ENCODE measurements around the gene GDAP2. TPM values are rescaled to one million over a fixed set of nuclear protein-coding genes. Genes with fewer than 3 reads are reported as not detected.

GDAP2 gene
- total RNA-seq, 1 experiment from 2014 or later: 24.4 TPM

DNA sequence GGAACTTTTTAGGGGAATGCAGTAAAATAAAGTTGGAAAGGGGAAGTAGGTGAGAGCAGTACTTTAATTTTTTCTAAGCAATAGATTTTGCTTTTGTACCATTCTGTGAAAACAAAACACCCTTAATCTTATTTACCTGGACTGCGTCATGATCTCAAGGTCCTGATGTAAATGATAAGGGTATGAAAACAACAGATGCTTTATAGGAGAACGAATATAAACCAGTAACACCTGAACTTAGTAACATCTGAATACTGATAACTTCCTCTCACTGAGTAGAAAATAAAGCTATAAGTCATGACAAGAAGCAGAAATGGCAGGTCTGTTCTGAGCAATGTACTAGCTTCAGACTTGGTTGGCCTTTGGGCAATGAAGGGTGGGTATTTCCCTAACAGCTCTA is 77.7 kb downstream of the GDAP2 start:
- TF ChIP-seq, protein P1, sequence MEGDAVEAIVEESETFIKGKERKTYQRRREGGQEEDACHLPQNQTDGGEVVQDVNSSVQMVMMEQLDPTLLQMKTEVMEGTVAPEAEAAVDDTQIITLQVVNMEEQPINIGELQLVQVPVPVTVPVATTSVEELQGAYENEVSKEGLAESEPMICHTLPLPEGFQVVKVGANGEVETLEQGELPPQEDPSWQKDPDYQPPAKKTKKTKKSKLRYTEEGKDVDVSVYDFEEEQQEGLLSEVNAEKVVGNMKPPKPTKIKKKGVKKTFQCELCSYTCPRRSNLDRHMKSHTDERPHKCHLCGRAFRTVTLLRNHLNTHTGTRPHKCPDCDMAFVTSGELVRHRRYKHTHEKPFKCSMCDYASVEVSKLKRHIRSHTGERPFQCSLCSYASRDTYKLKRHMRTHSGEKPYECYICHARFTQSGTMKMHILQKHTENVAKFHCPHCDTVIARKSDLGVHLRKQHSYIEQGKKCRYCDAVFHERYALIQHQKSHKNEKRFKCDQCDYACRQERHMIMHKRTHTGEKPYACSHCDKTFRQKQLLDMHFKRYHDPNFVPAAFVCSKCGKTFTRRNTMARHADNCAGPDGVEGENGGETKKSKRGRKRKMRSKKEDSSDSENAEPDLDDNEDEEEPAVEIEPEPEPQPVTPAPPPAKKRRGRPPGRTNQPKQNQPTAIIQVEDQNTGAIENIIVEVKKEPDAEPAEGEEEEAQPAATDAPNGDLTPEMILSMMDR (conservative IDR thresholded peaks at IDR 0.05): no peak
- Histone ChIP-seq H2AK5ac (ENCODE audit: insufficient read length, low read length) (no peak overlapping the region), H2BK5ac (ENCODE audit: insufficient read length, low read length) (no peak overlapping the region), H3K4ac (ENCODE audit: low read depth, low read length) (no peak overlapping the region), H3K4me2 (ENCODE audit: insufficient read depth, insufficient read length, low read length) (no peak overlapping the region), H3K18ac (ENCODE audit: insufficient read length, low read depth, low read length) (no peak overlapping the region), H4K5ac (ENCODE audit: insufficient read length, low read depth, low read length) (no peak overlapping the region), H4K20me1 (ENCODE audit: control insufficient read depth, insufficient read depth, insufficient read length) (no peaks in the 10 kb centered on the region), H4K8ac (replicated peaks; ENCODE audit: insufficient read length, low read depth, low read length) (no peak overlapping the region), H3K79me2 (ENCODE audit: insufficient read depth, low read length) (no peaks in the 10 kb centered on the region), H2BK120ac (ENCODE audit: low read depth, low read length, poor library complexity, severe bottlenecking) (no peak overlapping the region), H2BK20ac (ENCODE audit: low read depth, low read length, poor library complexity, severe bottlenecking) (no peak overlapping the region), H3K14ac (ENCODE audit: insufficient read depth, low read length) (no peak overlapping the region), H2BK12ac (ENCODE audit: insufficient read length, low read depth, low read length) (no peak overlapping the region), H3K27me3 (ENCODE audit: insufficient read depth, low read length) (no peaks in the 10 kb centered on the region), H3K56ac (ENCODE audit: insufficient read length, low read depth, low read length) (no peak overlapping the region), H3K79me1 (ENCODE audit: insufficient read depth, low read depth, low read length, poor library complexity, severe bottlenecking) (no peaks in the 10 kb centered on the region), H3K4me1 (ENCODE audit: insufficient read depth, low read length) (0 out of 2 replicates have a peak, but pooled peaks cover 2% of the 10 kb centered on the region), H2AFZ (ENCODE audit: low read length) (no peak overlapping the region), H3K27ac (ENCODE audit: insufficient read length, low read depth, low read length) (no peak overlapping the region), H3T11ph (ENCODE audit: low read length) (no peak overlapping the region), H3K23ac (ENCODE audit: insufficient read length, low read depth, low read length) (no peak overlapping the region), H3K9me3 (ENCODE audit: control insufficient read depth, low read depth, low read length) (no peaks in the 10 kb centered on the region), H4K91ac (ENCODE audit: insufficient read length, low read depth, low read length) (no peak overlapping the region), H3K9ac (ENCODE audit: extremely low read depth, insufficient read length, low read length) (no peak overlapping the region), H3K23me2 (ENCODE audit: insufficient read length, low read depth, low read length, poor library complexity, severe bottlenecking) (no peaks in the 10 kb centered on the region), H2BK15ac (ENCODE audit: low read depth, low read length) (no peak overlapping the region)
- Mint-ChIP-seq H3K27me3 (ENCODE audit: low read depth) (no peaks in the 10 kb centered on the region), H3K4me1 (no peaks in the 10 kb centered on the region), H3K36me3 (ENCODE audit: insufficient read depth in 1 of 3, low read depth in 3 of 3) (no peaks in the 10 kb centered on the region), H3K9me3 (no peaks in the 10 kb centered on the region), H3K4me3 (no peak overlapping the region), H3K27ac (no peak overlapping the region)
- WGBS (ENCODE audit: extremely low coverage, insufficient read length, low lambda C conversion rate): no CpG with 5 or more reads among the region's 2 CpGs
- no peak for DNase-seq

Data from H9 (cell line).